H9 (cell line): ENCODE measurements around the gene SLC39A12. TPM values are rescaled to one million over a fixed set of nuclear protein-coding genes. Genes with fewer than 3 reads are reported as not detected.

Experiments used
- DNase-seq: peaks from one replicate; pipeline ENCODE4 v3.0.0-alpha.2; 2017
- H2AFZ ChIP-seq: one replicate; pipeline ENCODE4 v1.6.1; 2013; ENCODE audit warnings: mild to moderate bottlenecking, low read length, control low read depth, moderate library complexity
- H2AK5ac ChIP-seq: 2 replicates; pipeline ENCODE4 v1.6.1; 2013; ENCODE audit warnings: low read length, control low read depth, mixed read lengths; ENCODE audit not compliant: insufficient read length
- H2BK120ac ChIP-seq: one replicate; pipeline ENCODE4 v1.6.1; 2013; ENCODE audit warnings: low read depth, mild to moderate bottlenecking, low read length, control low read depth, inconsistent platforms; ENCODE audit not compliant: poor library complexity, severe bottlenecking
- H2BK12ac ChIP-seq: 2 replicates; pipeline ENCODE4 v1.6.1; 2013; ENCODE audit warnings: low read length, control low read depth, mixed read lengths, low read depth; ENCODE audit not compliant: insufficient read length
- H2BK15ac ChIP-seq: 2 replicates; pipeline ENCODE4 v1.6.1; 2013; ENCODE audit warnings: low read depth, low read length, control low read depth
- H2BK20ac ChIP-seq: one replicate; pipeline ENCODE4 v1.6.1; 2013; ENCODE audit warnings: low read depth, mild to moderate bottlenecking, low read length, control low read depth, inconsistent platforms; ENCODE audit not compliant: poor library complexity, severe bottlenecking
- H2BK5ac ChIP-seq: 2 replicates; pipeline ENCODE4 v1.6.1; 2013; ENCODE audit warnings: low read length, control low read depth, mixed read lengths; ENCODE audit not compliant: insufficient read length
- H3K14ac ChIP-seq: 2 replicates; pipeline ENCODE4 v1.6.1; 2013; ENCODE audit warnings: low read length, control low read depth; ENCODE audit not compliant: insufficient read depth
- H3K18ac ChIP-seq: 2 replicates; pipeline ENCODE4 v1.6.1; 2013; ENCODE audit warnings: low read depth, mild to moderate bottlenecking, mixed read lengths, low read length, control low read depth; ENCODE audit not compliant: insufficient read length
- H3K23ac ChIP-seq: 2 replicates; pipeline ENCODE4 v1.6.1; 2013; ENCODE audit warnings: low read length, control low read depth, mixed read lengths, low read depth; ENCODE audit not compliant: insufficient read length
- H3K23me2 ChIP-seq: 2 replicates; pipeline ENCODE4 v1.6.1; 2013; ENCODE audit warnings: low read depth, mild to moderate bottlenecking, mixed read lengths, low read length, control low read depth; ENCODE audit not compliant: insufficient read length, poor library complexity, severe bottlenecking
- H3K27ac ChIP-seq: 2 replicates; pipeline ENCODE4 v1.5.1; 2013; ENCODE audit warnings: low read length, control low read depth, mixed read lengths, low read depth; ENCODE audit not compliant: insufficient read length
- H3K27me3 ChIP-seq: 2 replicates; pipeline ENCODE4 v1.6.1; 2013; ENCODE audit warnings: low read length, control low read depth, inconsistent platforms; ENCODE audit not compliant: insufficient read depth
- H3K4ac ChIP-seq: 2 replicates; pipeline ENCODE4 v1.6.1; 2013; ENCODE audit warnings: low read depth, mild to moderate bottlenecking, control low read depth, inconsistent platforms, low read length, moderate library complexity
- H3K4me1 ChIP-seq: 2 replicates; pipeline ENCODE4 v1.6.1; 2013; ENCODE audit warnings: low read length, control low read depth, inconsistent platforms; ENCODE audit not compliant: insufficient read depth
- H3K4me2 ChIP-seq: 2 replicates; pipeline ENCODE4 v1.6.1; 2013; ENCODE audit warnings: low read length, control low read depth, mixed read lengths; ENCODE audit not compliant: insufficient read length, insufficient read depth
- H3K56ac ChIP-seq: 2 replicates; pipeline ENCODE4 v1.6.1; 2013; ENCODE audit warnings: low read depth, mild to moderate bottlenecking, mixed read lengths, low read length, control low read depth; ENCODE audit not compliant: insufficient read length
- H3K79me1 ChIP-seq: 2 replicates; pipeline ENCODE4 v1.6.1; 2013; ENCODE audit warnings: low read depth, mild to moderate bottlenecking, moderate library complexity, low read length, control low read depth, inconsistent platforms; ENCODE audit not compliant: insufficient read depth, poor library complexity, severe bottlenecking
- H3K79me2 ChIP-seq: 2 replicates; pipeline ENCODE4 v1.6.1; 2013; ENCODE audit warnings: low read length, control low read depth, inconsistent platforms; ENCODE audit not compliant: insufficient read depth
- H3K9ac ChIP-seq: 2 replicates; pipeline ENCODE4 v1.6.1; 2013; ENCODE audit warnings: low read length, control low read depth, mixed read lengths; ENCODE audit not compliant: insufficient read length; ENCODE audit errors: extremely low read depth
- H3K9me3 ChIP-seq: one replicate; pipeline ENCODE4 v1.6.1; 2013; ENCODE audit warnings: low read depth, low read length, inconsistent platforms; ENCODE audit not compliant: control insufficient read depth
- H3T11ph ChIP-seq: one replicate; pipeline ENCODE4 v1.6.1; 2013; ENCODE audit warnings: mild to moderate bottlenecking, low read length, control low read depth, inconsistent platforms
- H4K20me1 ChIP-seq: one replicate; pipeline ENCODE4 v1.6.1; 2013; ENCODE audit not compliant: control insufficient read depth, insufficient read length, insufficient read depth
- H4K5ac ChIP-seq: 2 replicates; pipeline ENCODE4 v1.6.1; 2013; ENCODE audit warnings: low read depth, mild to moderate bottlenecking, mixed read lengths, low read length, control low read depth; ENCODE audit not compliant: insufficient read length
- H4K8ac ChIP-seq: replicated peaks from 2 replicates; pipeline ENCODE4 v1.6.1; 2013; ENCODE audit warnings: low read length, control low read depth, mixed read lengths, low read depth; ENCODE audit not compliant: insufficient read length
- H4K91ac ChIP-seq: 2 replicates; pipeline ENCODE4 v1.6.1; 2013; ENCODE audit warnings: low read depth, mild to moderate bottlenecking, moderate library complexity, mixed read lengths, low read length, control low read depth; ENCODE audit not compliant: insufficient read length
- H3K27ac Mint-ChIP-seq, 3 experiments: 2 replicates in 2 of 3; 3 replicates in 1 of 3; pipeline ENCODE4 v1.8.0; 2020 to 2021; ENCODE audit warnings: mixed read lengths in 3 of 3, mild to moderate bottlenecking in 1 of 3, moderate library complexity in 1 of 3
- H3K27me3 Mint-ChIP-seq: 2 replicates; pipeline ENCODE4 v1.8.0; 2021; ENCODE audit warnings: low read depth, mild to moderate bottlenecking, moderate library complexity, mixed read lengths
- H3K36me3 Mint-ChIP-seq, 3 experiments: 2 replicates in 2 of 3; 3 replicates in 1 of 3; pipeline ENCODE4 v1.8.0; 2020 to 2021; ENCODE audit warnings: low read depth in 3 of 3, mixed read lengths in 3 of 3; ENCODE audit not compliant: insufficient read depth in 1 of 3
- H3K4me1 Mint-ChIP-seq, 2 experiments: 2 replicates each; pipeline ENCODE4 v1.8.0; 2020; ENCODE audit warnings: mixed read lengths in 2 of 2
- H3K4me3 Mint-ChIP-seq, 2 experiments: 2 replicates in 1 of 2; 3 replicates in 1 of 2; pipeline ENCODE4 v1.8.0; 2020 to 2021; ENCODE audit warnings: mild to moderate bottlenecking in 2 of 2, mixed read lengths in 2 of 2, moderate library complexity in 1 of 2
- H3K9me3 Mint-ChIP-seq, 2 experiments: 2 replicates in 1 of 2; 3 replicates in 1 of 2; pipeline ENCODE4 v1.8.0; 2020; ENCODE audit warnings: mild to moderate bottlenecking in 2 of 2, mixed read lengths in 2 of 2, moderate library complexity in 1 of 2
- WGBS: extraction: QIAGEN DNeasy Blood & Tissue Kit; methylation state at CpG from one replicate; pipeline ENCODE4 v1.1.7; 2013; ENCODE audit warnings: missing lambda C conversion rate, low lambda C conversion rate, mixed read lengths; ENCODE audit not compliant: insufficient read length; ENCODE audit errors: extremely low coverage; 5-methylcytosine and 5-hydroxymethylcytosine counted together
- total RNA-seq: library from RNA; stranded (reverse); gene quantifications from 2 replicates; pipeline ENCODE4 v1.2.1, GENCODE V29; 2021
- TF ChIP-seq, protein P1 (sequence below): fragments of 200-600 bp; sonication (generic); conservative IDR thresholded peaks from 3 replicates; pipeline ENCODE4 v1.8.0; 2021; ENCODE audit warnings: antibody characterized with exemption, mild to moderate bottlenecking

SLC39A12 gene
- total RNA-seq, 1 experiment from 2014 or later = not detected

DNA sequence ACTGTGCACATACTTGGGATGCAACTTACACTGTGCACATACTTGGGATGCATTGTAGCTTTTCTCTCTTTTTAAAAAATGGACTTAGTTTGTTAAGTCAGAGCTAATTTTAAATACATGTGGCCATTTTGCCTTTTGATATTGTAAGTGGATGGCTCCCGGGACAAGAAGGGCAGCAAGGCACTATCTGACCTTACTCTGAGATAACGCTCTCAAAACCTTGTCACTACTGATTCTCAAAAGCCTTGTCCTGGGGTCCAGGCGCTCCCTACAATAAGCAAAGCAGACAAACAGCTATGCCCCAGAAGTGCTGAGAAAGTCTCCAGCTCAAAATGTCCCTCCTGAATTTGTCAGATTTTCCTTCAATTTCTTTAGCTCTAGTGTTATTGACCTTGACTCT lies 121.6 kb downstream of the SLC39A12 start:
- no CpG with 5 or more reads among the region's 3 CpGs for WGBS
- Histone ChIP-seq H2AK5ac (no peak overlapping the region), H4K20me1 (no peaks in the 10 kb centered on the region), H3K14ac (no peak overlapping the region), H3K4me1 (no peaks in the 10 kb centered on the region), H3K23ac (no peak overlapping the region), H4K8ac (no peak overlapping the region), H3K9ac (no peak overlapping the region), H3K4me2 (no peak overlapping the region), H2AFZ (no peak overlapping the region), H2BK5ac (no peak overlapping the region), H4K5ac (no peak overlapping the region), H2BK120ac (no peak overlapping the region), H3K9me3 (no peaks in the 10 kb centered on the region), H4K91ac (no peak overlapping the region), H2BK12ac (no peak overlapping the region), H3T11ph (no peak overlapping the region), H2BK20ac (no peak overlapping the region), H2BK15ac (no peak overlapping the region), H3K23me2 (no peaks in the 10 kb centered on the region), H3K56ac (no peak overlapping the region), H3K79me1 (no peaks in the 10 kb centered on the region), H3K79me2 (no peaks in the 10 kb centered on the region), H3K27me3 (no peaks in the 10 kb centered on the region), H3K18ac (no peak overlapping the region), H3K27ac (no peak overlapping the region), H3K4ac (no peak overlapping the region)
- H3K4me1 Mint-ChIP-seq = 0 out of 4 replicates have a peak, but pooled peaks cover 0 to 4% of the 10 kb centered on the region in 2 experiments
- no peaks in the 10 kb centered on the region for H3K36me3 Mint-ChIP-seq
- TF ChIP-seq, protein P1, sequence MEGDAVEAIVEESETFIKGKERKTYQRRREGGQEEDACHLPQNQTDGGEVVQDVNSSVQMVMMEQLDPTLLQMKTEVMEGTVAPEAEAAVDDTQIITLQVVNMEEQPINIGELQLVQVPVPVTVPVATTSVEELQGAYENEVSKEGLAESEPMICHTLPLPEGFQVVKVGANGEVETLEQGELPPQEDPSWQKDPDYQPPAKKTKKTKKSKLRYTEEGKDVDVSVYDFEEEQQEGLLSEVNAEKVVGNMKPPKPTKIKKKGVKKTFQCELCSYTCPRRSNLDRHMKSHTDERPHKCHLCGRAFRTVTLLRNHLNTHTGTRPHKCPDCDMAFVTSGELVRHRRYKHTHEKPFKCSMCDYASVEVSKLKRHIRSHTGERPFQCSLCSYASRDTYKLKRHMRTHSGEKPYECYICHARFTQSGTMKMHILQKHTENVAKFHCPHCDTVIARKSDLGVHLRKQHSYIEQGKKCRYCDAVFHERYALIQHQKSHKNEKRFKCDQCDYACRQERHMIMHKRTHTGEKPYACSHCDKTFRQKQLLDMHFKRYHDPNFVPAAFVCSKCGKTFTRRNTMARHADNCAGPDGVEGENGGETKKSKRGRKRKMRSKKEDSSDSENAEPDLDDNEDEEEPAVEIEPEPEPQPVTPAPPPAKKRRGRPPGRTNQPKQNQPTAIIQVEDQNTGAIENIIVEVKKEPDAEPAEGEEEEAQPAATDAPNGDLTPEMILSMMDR = no peak
- no peak overlapping the region for H3K4me3 Mint-ChIP-seq
- H3K9me3 Mint-ChIP-seq = peaks cover 0 to 3% of the 10 kb centered on the region in 2 experiments; a peak in 2 of 5 replicates
- H3K27ac Mint-ChIP-seq = no peak overlapping the region
- no peaks in the 10 kb centered on the region for H3K27me3 Mint-ChIP-seq
- no peak for DNase-seq
